GM12892 (cell line): ENCODE measurements around the gene LARP4B.
A peak's percentile ranks its signal among the peaks of the same experiment; 100 is the strongest.

Experiments used
- DNase-seq: peaks from one replicate; pipeline ENCODE4 v3.0.0; 2011; ENCODE audit not compliant: insufficient read length
- FAIRE-seq: peaks from 2 replicates; lab custom pipeline; 2011; peaks lifted over from hg19 to GRCh38; lab: Jason Lieb, UNC
- POLR2A ChIP-seq: IDR thresholded peaks from 2 replicates; pipeline ENCODE4 v1.6.1; 2011; ENCODE audit warnings: low read depth, low read length, control low read depth
- POLR2AphosphoS5 ChIP-seq: IDR thresholded peaks from 2 replicates; pipeline ENCODE4 v1.6.1; 2011; ENCODE audit warnings: low read depth, low read length, control low read depth
- TAF1 ChIP-seq: IDR thresholded peaks from 2 replicates; pipeline ENCODE4 v1.6.1; 2011; ENCODE audit warnings: low read depth, mild to moderate bottlenecking, control low read depth, low read length, borderline replicate concordance

The LARP4B gene

GRCh38 chr10:836782-837181 lies 94.7 kb downstream of the LARP4B start:
- DNase-seq, result no peak
- no peak for TF ChIP-seq TAF1
- TF ChIP-seq POLR2A, result no peak
- no peak for TF ChIP-seq POLR2AphosphoS5
- FAIRE-seq, result no peak

- no peak for DNase-seq
- TF ChIP-seq POLR2A (no peak), POLR2AphosphoS5 (no peak), TAF1 (no peak)
- FAIRE-seq, result no peak
These were observed 97.0 kb downstream of the LARP4B start for GRCh38 chr10:834493-834892.

- DNase-seq, result no peak
- TF ChIP-seq POLR2AphosphoS5 (no peak), POLR2A (no peak), TAF1 (no peak)
- FAIRE-seq, result no peak
These were observed 102.3 kb downstream of the LARP4B start for GRCh38 chr10:829241-829640.

- DNase-seq, result no peak
- FAIRE-seq, result no peak
- TF ChIP-seq POLR2AphosphoS5 (no peak), POLR2A (no peak), TAF1 (no peak)
These were observed 103.3 kb downstream of the LARP4B start for GRCh38 chr10:828191-828590.

GRCh38 chr10:824946-825345 lies 106.6 kb downstream of the LARP4B start:
- TF ChIP-seq POLR2AphosphoS5, result no peak
- no peak for DNase-seq
- no peak for FAIRE-seq

GRCh38 chr10:824497-824896 lies 107.0 kb downstream of the LARP4B start:
- no peak for FAIRE-seq
- DNase-seq, result no peak
- TF ChIP-seq POLR2A (no peak), POLR2AphosphoS5 (no peak), TAF1 (no peak)

- TF ChIP-seq TAF1 (no peak), POLR2AphosphoS5 (no peak), POLR2A (no peak)
- DNase-seq (no peak), FAIRE-seq (peak; percentile 74)
These were observed 108.7 kb downstream of the LARP4B start for GRCh38 chr10:822661-823367.

GRCh38 chr10:822197-822596 lies 109.3 kb downstream of the LARP4B start:
- FAIRE-seq (no peak), DNase-seq (no peak)
- no peak for TF ChIP-seq POLR2AphosphoS5
- no peak for TF ChIP-seq TAF1
- TF ChIP-seq POLR2A, result no peak

- DNase-seq (no peak), FAIRE-seq (no peak)
- TF ChIP-seq TAF1, result no peak
- TF ChIP-seq POLR2A, result no peak
- TF ChIP-seq POLR2AphosphoS5, result no peak
These were observed 110.2 kb downstream of the LARP4B start for GRCh38 chr10:821322-821721.

- FAIRE-seq, result no peak
These were observed 111.7 kb downstream of the LARP4B start for GRCh38 chr10:819816-820215.

GRCh38 chr10:819326-819725 lies 112.2 kb downstream of the LARP4B start:
- TF ChIP-seq TAF1 (no peak), POLR2A (no peak), POLR2AphosphoS5 (no peak)
- FAIRE-seq (no peak), DNase-seq (no peak)

More at GRCh38 chr10:819816-820215, 111.7 kb downstream of the LARP4B start:
- no peak for DNase-seq
- no peak for TF ChIP-seq POLR2A
- no peak for TF ChIP-seq POLR2AphosphoS5

- FAIRE-seq (peak; percentile 44), DNase-seq (no peak)
- TF ChIP-seq TAF1, result no peak
- TF ChIP-seq POLR2AphosphoS5, result no peak
These were observed 112.8 kb downstream of the LARP4B start for GRCh38 chr10:818526-819220.

GRCh38 chr10:818010-818409 lies 113.5 kb downstream of the LARP4B start:
- FAIRE-seq (no peak), DNase-seq (no peak)
- TF ChIP-seq POLR2AphosphoS5, result no peak
- no peak for TF ChIP-seq TAF1
- no peak for TF ChIP-seq POLR2A
